EL (cell line): Measurements from ENCODE around the gene SHISAL2B.
A peak's percentile ranks its signal among the peaks of the same experiment; 100 is the strongest.
"Not testable (repeated sequence)": the region's sequence is repeated elsewhere in the genome, so short reads cannot be mapped to it uniquely, and the experiment has no call there.

Source experiments
- DNase-seq: peaks from one replicate; pipeline ENCODE4 v3.0.0-alpha.2; 2016

Gene SHISAL2B

DNA sequence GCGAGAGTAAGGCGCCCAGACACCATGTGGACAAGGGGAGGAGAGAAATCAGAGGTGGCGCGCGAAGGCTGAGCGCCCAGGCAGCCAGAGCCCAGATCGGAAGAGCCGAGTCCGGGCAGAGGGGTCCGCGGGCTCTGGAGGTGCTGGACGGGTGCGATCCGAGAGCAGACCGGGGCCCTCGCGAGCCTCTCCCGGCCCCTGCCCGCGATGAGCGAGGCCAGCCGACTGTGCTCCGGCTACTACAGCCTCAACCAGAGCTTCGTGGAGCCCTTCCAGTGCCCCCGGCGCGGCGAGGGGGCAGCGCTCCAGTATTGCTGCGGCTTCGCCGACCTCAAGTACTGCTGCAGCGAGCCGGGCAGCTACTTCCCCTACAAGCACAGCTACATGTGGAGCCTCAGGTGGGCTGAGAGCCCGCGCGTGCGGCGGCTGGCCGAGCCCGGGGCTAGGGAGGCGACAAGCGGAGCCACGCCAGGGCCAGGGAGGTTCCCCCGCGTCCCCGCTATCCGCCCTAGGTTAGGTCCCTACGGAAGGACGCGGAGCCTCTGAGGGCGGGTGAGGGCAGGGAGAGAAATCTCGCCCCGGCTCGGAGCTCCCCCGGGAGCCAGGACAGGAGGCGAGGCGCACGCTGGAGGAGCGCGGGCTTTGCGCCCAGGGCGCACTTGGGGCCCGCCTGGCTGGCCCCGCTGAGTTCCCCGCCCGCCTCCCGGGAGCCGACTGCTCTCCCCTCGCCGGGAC is at the start of gene SHISAL2B:
Gene SHISAL2B, plus strand, starts transcription at position 87 of the 735 bp plus-strand sequence. Its CDS starts 121 bp downstream, at position 208.
- DNase-seq, result peak; percentile 42

DNA sequence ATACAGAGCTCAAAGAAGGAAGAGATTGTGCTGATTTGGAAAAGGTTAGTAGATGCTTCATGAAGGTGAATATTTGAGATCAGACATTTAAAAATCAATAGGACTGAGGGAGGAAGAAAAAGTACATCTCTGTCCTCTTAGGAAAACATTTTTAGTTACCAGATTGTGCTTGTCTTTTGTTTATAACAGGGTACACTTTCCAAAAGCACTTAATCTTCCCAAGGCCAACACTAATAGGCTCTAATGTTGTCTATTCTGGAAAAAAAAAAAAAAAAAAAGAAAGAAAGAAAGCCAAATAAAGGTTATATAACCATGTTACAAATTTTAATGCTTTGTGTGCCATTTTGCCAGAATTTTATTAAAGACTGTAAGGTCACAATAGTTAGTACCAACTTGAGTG is 45.5 kb upstream of the SHISAL2B start:
- no peak for DNase-seq

DNA sequence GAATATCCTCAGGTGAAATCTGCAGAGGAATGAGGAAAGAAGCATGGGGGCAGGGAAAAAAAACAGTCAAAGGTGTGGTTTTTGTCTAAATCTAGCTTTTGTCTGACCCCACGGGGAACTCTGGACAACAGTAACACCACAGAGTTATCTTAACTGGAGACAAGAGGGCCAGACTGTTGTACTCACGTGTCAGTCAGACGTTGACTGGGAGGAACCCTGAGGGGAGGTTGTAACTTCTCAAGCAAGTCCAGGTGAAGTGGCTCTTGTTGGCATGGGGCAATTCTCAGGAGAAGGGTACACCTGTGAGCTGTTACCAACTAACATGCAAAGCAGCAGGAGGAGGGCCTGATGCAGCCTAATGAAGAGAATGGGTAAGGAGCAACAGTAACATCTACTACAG is 44.1 kb upstream of the SHISAL2B start:
- DNase-seq, result no peak

DNA sequence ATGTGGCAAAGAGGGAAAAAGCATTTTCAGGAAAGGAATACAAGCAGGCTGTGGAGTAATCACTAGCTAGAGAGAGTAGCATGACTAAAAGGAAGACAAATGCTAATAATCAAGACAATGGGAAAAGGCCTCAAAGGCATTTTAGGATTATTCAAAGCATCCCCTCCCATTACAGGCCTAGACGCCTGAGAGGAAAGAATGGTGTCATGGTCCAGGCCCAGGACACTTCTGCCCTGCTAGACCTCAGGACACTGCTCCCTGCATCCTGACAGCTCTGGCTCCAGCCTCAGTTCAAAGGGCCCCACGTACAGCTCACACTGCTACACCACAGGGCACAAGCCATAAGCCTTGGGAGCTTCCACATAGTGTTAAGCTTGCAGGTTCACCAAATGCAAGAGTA is 40.8 kb upstream of the SHISAL2B start:
- DNase-seq, result no peak

DNA sequence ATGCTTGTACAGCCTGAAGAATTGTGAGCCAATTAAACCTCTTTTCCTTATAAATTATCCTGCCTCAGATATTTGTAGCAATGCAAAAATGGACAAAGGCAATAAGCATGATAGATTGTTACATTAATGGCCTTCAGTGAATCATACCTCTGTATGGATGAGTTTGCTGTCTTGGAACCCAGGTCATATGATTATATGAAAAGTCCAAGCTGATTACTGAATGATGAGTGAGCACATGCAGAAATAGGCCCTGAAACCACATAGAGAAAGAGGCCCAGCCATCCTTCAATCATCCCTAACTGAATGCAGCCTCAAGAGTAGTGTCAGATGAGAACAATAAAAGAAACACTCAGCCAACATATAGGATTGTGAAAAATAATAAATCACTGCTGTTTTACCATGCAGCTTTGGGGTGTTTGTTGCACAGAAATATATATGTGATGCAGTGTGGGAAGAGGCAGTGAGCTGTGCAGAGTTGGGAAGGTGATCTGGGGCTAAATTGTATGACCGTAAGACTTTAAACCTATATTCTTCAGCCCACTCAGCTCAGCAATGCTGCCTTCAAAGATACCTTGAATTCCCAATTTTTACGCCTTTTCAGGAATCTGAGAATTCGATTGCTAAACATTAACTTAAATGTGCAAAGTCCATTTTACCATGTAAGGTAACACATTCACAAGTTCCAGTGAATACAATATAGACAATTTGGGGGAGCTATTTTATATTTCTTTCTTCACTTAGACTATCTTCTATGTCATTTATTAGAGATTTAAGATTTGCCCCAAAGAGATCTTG is 36.3 kb upstream of the SHISAL2B start:
- DNase-seq, result no peak

DNA sequence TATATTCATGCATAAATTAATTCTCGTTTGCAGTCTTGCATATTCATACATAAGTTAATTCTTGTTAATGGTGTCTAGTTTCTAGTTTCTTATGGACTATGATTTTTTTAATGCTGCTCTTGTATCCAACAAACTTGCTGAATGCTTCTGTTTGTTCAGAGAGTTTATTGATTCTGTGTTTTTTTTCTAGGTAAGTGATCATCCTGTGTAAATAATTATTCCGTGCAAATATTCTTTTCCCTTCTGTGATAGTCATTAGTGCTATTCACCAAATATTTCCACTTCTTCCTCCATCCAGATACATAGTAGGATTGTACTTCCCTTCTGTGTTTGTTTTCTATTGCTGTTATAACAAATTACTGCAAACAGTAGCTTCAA is 35.8 kb upstream of the SHISAL2B start:
- DNase-seq, result no peak

DNA sequence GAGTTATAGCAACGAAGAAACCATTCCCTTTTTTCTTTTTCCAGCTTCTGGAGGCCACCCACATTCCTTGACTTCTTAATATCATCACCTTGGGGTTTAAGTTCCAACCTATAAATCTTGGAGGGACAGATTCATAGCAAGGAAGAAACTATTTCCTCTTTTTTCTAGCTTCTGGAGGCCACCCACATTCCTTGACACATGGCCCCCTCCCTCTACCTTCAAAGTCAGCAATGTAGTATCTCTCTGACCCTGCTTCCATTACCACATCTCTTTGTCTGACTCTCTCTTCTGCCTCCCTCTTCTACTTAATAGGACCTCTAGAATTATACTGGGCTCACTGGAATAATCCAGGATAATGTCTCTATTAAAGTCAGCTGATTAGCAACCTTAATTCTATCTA is 34.7 kb upstream of the SHISAL2B start:
- DNase-seq, result no peak

DNA sequence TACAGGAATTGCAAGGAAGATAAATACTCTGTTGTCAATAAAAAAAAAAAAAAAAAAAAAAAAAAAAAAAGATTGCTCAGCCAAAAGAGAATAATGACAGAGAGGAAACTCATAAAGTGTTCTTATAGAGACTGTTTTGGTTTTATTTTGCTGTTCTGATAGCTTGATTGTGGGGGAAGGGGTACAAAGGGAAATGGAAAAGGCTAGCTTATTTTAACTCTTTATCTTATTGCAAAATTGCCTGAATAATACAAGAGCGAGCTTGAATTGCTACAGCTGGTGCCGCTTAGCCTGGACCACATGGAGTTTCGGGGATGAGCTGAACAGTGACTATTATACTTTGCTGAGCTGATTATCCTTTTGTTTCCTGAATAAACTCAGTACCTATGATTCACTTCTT is 31.0 kb upstream of the SHISAL2B start:
- DNase-seq, result no peak

DNA sequence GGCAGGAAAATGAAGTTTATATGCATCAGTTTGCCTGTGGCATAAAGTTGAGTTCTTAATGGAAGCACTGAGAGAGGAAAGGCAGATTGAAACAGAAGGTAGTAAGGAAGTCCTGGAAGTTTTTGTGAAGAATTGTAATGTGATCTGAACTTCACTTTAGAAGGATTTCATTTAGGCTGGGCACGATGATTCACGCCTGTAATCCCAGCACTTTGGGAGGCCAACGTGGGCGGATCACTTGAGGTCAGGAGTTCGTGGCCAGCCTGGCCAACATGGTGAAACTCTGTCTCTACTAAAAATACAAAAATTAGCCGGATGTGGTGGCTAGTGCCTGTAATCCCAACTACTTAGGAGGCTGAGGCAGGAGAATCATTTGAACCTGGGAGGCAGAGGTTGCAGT is 27.1 kb upstream of the SHISAL2B start:
- peak; percentile 45 for DNase-seq

DNA sequence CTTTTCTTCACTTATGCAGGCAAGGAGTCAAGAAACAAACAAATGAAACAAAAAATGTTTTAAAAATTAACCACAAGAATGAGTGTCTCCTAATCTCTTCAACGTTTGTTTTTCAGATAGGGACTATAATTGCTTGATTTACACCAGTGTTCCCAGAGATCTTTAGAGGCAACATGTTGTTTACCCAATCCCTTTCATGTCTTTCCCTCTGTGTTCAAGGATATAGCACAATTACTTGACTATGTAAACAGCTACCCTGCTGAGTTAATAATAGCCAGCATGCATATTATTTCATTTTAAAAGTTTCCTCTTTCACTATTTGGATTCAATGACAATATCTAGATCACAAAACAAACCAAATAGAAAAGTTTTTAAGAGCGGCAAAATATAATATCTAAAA is 25.1 kb upstream of the SHISAL2B start:
- DNase-seq, result no peak

DNA sequence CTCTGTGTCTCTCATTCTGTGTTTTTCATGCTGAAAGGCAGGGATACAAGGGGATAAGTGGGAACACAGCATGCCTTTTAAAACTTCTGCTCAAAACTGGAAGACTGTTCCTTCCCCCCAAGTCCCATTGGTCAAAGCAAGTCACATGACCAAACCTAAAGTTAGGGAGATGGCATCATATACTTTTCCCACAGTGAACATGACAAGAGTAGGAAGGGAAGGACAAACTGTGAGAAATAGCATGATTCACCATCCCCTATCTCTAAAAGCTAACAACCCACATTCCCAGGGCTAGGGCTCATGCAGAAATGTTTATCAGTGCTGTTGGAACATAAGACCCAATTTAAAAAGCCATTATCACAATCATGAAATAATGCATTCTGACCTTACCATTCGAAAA is 24.2 kb upstream of the SHISAL2B start:
- peak; percentile 47 for DNase-seq

DNA sequence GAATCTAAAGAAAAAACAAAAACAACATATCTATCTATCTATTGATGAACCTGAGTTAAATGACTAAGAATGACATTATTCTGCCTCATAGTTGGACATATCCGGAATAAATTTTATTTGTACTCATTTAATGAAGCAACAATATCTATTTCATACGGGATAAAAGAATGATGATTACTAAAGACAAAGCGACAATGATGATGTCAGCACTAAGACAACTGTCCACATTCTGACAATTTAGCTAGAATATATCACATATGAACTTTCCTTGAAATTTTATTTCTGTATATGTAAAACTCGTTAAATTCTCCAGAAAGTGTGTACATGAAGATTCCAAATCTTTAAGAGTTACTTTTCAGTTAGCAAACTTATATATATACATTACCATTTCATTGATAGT is 23.2 kb upstream of the SHISAL2B start:
- no peak for DNase-seq

DNA sequence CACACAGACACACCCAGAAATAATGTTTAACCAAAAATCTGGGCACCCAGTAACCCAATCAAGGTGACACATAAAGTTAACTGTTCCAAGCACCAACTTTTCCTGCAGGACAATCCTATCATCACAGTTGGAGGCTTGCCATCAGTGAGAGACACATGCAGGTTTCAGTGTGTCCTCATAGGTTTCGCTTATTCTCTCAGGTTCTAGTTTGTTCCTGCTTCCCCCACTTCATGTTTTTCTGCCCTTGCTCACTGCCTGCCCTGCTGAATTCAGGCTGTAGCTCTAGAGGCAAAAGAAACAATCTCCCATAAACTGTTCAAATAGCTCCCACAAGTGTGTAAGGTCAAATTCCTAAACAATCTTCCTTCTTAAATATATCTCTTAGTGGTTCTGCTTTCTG is 20.0 kb upstream of the SHISAL2B start:
- no peak for DNase-seq

DNA sequence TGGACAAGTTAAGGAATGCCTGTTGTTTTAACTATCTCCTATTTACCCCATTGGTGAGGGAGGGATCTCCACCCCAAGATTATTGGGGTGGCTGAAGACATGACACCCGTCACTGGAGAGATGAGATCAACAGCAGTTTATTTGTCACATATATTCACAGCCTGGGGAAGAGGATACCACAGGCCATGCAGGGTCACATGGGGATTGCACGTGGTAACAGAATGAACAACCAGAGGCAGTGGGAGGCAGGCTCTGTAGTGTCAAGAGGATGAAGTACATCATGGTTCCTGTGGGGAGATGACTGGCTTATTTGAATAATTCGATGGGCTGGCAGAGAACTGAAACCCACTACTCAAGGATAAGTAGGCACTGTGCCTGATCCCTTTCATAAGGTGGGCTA is 18.6 kb upstream of the SHISAL2B start:
- no peak for DNase-seq

DNA sequence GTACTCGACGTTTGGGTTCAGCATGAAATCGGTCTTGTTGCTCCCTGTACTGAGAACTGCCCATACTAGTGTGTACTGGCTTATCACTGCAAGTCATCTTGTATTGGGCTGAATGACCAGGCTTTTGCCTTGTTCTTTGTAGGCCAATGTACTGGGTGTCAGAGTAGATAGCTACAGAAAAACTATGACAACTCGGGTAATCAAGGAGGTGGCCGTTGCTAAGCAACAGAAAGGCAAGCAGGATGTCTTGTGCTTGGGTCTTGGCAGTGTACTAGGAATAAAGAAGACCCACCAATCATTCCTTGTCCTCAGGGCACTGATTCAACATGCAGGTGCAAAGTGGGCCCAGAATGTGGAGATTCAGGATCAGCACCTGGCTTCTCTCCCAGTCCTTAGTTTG is 11.9 kb upstream of the SHISAL2B start:
- DNase-seq, result no peak

DNA sequence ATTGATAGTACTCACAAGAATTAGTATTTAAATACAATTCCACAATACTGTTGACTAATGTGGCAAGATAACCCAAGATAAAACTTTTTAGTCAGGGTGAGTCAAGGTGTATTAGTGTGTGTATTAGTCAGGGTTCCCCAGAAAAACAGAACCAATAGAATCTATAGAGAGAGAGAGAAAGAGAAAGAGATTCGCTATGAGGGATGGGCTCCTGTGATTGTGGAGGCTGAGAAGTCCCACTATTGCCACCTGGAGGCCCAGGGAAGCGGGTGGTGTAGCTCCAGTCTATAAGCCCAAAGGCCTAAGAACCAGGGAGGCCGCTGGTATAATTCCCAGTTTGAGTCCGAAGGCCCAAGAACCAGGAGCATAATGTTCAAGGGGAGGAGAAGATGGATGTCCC is 10.0 kb upstream of the SHISAL2B start:
- peak; percentile 8 for DNase-seq

DNA sequence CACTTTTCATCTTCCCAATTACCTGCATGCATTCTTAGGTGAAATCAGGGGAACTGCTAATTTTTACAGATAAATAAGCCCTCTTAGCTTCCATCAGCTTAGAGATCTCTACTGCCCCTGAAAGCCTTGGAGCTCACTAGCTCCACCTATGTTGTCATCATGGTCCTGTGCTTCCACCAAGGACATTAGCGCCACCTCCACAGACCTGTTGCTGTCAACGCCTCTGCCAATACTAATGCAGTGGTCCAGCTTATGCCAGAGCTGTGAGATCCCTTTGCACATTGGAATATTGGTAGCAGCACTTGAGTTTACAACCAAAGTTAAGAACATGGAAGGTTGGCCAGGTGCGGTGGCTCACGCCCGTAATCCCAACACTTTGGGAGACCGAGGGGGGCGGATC is 7.7 kb upstream of the SHISAL2B start:
- DNase-seq, result no peak

DNA sequence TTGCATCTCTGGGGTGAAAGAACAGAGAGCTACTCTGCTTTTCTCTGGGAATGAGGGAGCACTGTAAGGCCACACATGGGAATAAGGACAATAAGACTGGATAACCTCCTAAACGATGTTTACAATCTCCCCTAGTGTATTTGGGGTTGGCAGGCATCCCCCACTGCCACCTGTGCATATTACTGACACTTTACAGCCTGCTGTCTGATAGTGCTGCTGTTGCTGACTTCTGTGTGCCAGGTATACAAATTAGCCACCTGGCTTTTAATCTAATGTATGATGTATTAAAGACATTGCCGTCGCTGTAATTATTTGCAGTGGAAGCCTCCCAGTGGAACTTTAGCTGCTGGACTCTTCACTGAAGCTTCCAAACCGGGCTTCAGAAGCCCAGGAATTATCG is 4.4 kb upstream of the SHISAL2B start:
- no peak for DNase-seq

DNA sequence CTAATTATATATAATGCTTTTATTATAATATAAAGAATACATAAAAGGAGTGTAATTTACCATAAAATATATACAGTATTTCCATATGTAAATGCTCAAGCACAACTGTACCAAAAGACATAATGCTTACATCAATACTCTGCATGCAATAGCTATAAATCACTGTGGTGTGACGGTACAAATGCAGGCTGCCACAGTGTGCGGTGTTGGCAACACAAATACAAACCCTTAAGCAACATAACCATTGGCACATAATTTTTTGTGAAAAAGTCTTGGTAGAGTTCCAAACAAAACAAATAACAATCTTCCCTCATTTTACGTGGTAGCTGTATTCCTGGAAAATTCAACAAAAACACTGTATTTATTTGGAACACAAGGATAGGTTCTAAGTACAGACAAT is 1.9 kb upstream of the SHISAL2B start:
- no peak for DNase-seq

DNA sequence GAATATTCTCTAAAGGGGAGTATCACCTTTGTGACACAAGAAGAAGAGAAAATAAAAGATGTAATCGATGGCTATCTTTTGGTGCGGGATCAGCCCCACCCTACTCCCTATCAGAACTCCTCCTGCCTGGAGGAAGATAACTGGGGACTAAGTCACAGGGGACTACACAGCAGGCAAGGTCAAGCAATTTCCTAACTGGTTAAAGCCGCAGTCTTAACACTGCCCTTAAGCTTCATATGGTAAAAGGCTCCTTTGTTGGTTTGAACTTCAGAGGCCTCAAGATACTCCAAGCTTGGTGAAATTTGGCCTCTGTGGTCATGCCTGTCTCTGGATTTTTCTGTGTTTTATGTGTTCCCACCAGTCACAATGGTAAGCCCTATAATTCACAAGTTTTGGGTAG is 1.3 kb upstream of the SHISAL2B start:
- no peak for DNase-seq

DNA sequence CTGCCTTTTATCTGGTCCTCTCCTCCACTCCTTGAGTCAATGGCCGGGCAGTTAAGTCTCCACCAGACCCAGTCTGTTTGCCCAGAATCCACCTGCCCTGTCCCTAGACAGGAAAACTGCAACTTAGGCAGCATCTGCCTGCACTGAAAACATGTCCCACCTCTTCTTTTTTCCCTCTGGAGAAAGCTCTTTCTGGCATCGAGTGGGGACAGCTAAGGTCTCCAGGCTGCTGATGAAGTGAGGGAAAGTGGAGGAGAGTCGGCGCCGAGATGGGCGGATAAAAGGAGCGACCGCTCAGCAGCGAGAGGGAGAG is 243 bp upstream of the SHISAL2B start:
- no peak for DNase-seq

DNA sequence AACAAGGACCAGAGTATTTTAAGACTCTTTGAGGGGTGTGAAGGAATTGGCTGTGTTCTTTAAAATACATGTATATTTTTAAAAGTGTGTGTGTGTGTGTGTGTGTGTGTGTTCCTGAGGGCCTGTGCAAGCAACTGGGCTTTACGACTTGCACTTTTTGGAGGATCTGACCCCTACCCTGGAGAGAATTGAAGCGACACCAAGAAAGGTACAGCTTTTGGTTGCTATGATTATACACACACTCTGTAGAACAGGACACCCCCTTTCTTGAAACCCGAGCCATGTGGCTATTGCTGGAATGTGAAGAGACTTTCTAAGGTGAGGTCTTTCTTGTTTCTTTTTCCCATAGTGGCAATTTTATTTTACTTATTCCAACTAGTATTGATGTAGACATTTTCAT is 988 bp downstream of the SHISAL2B start:
- no peak for DNase-seq

DNA sequence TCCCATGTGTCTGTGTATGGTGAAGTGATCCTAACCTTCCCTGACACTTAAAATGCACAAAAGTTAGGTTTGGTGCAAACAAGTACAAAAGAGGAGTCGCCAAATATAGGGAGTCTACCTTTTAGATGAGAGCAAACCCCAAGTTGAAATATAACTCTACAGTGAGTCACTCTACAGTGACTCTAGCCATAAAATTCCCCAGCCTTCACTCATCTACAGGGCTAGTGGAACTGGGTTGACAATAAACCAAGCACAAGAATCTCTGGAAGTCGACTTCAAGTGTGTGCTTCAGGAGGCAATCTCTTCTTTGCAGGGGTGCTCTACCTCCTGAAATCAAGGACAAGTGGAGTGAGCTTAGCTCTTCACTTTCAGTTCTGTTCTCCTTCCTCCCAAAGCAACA is 3.3 kb downstream of the SHISAL2B start:
- DNase-seq, result peak; percentile 11

DNA sequence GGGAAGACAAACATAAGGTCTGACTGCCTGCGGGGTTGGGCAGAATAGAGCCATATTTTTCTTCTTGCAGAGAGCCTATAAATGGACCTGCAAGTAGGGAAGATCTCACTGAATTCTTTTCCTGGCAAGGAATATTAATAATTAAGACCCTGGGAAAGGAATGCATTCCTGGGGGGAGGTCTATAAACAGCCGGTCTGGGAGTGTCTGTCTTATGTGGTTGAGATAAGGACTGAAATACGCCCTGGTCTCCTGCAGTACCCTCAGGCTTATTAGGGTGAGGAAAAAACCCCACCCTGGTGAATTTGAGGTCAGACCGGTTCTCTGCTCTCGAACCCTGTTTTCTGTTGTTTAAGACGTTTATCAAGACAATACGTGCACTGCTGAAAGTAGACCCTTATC is 6.1 kb downstream of the SHISAL2B start:
- DNase-seq, result not testable (repeated sequence)

DNA sequence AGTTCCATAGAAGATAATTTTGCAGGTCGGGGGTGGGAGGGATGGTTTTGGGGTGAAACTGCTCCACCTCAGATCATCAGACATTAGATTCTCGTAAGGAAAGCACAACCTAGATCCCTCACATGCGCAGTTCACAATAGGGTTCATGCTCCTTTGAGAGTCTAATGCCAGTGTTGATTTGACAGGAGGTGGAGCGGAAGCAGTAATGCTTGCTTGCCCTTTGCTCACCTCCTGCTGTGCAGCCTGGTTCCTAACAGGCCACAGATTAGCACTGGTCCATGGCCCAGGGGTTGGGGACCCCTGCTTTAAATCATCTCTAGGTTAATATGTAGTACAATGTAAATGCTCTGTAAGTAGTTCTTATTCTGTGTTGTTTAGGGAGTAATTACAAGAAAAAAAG is 10.5 kb downstream of the SHISAL2B start:
- no peak for DNase-seq
